Activated B cell treated with CpG ODN at 0.5 μM for 24 hours (primary cell): ENCODE data around the gene DUS2. TPM values are rescaled to one million over a fixed set of nuclear protein-coding genes. Genes with fewer than 3 reads are reported as not detected.
A peak's percentile ranks its signal among the peaks of the same experiment; 100 is the strongest.

Source experiments
- ATAC-seq: fragments of 200-7000 bp; cut with Tn5 transposase; one replicate; pipeline ENCODE4 v1.10.0; 2021; ENCODE audit warnings: low read depth, mild to moderate bottlenecking, moderate library complexity
- CTCF ChIA-PET: fragments of 350-600 bp; sonication (Branson Sonifier 250); formaldehyde crosslinking; loops from one replicate; lab custom pipeline; 2021; ENCODE audit warnings: antibody characterized with exemption; lab: Charles Lee
- POLR2A ChIA-PET: fragments of 350-600 bp; sonication (Branson Sonifier 250); formaldehyde crosslinking; loops from one replicate; lab custom pipeline; 2021; ENCODE audit warnings: antibody characterized with exemption; lab: Charles Lee
- DNase-seq: peaks from one replicate; pipeline ENCODE4 v3.0.0; 2022
- H3K27ac Mint-ChIP-seq: one replicate; pipeline ENCODE4 v1.8.0; 2020; ENCODE audit warnings: mixed read lengths
- H3K27me3 Mint-ChIP-seq: one replicate; pipeline ENCODE4 v1.8.0; 2021; ENCODE audit warnings: mixed read lengths
- H3K36me3 Mint-ChIP-seq: one replicate; pipeline ENCODE4 v1.8.0; 2021; ENCODE audit warnings: low read depth, mixed read lengths
- H3K4me1 Mint-ChIP-seq: one replicate; pipeline ENCODE4 v1.8.0; 2021; ENCODE audit warnings: mixed read lengths
- H3K4me3 Mint-ChIP-seq: one replicate; pipeline ENCODE4 v1.8.0; 2020; ENCODE audit warnings: mild to moderate bottlenecking, mixed read lengths
- H3K9me3 Mint-ChIP-seq: one replicate; pipeline ENCODE4 v1.8.0; 2020; ENCODE audit warnings: mixed read lengths
- intact Hi-C: fragments of 100-400 bp; cut with micrococcal nuclease; formaldehyde crosslinking; loops from one replicate; pipeline ENCODE4 v1.15.1; 2024
- total RNA-seq: library from RNA; stranded (reverse); gene quantifications from 2 replicates; pipeline ENCODE4 v1.2.3, GENCODE V29; 2022
- TF ChIP-seq, protein P1 (sequence below): fragments of 200-600 bp; IDR thresholded peaks from one replicate; pipeline ENCODE4 v1.8.0; 2022; ENCODE audit warnings: antibody characterized with exemption, mild to moderate bottlenecking

Gene DUS2
- total RNA-seq, 1 donor from 2014 or later: 62.0 TPM

DNA sequence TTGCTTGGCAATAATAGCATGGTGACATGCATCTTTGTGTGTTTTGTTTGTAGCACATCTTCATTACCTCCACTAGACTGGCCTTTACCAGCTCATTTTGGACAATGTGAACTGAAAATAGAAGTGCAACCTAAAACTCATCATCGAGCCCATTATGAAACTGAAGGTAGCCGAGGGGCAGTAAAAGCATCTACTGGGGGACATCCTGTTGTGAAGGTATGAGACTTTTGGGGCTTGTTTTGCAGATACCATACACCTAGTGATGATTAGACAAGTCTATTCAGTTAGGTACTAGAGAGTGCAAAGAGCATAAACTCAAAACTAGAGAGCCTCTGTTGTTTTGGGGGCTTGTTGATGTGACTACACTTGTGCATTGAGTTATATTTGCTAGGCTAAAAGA lies 103.3 kb downstream of the DUS2 start:
- CTCF ChIA-PET: interaction anchor here (1.7 kb wide), 1 partner anchor 102 kb away, joined by 3 read pairs; no protein-coding TSS in a partner anchor
- Mint-ChIP-seq H3K9me3 (no peaks in the 10 kb centered on the region), H3K27me3 (no peaks in the 10 kb centered on the region), H3K27ac (peak overlapping the region; percentile 5), H3K36me3 (peaks cover 49% of the 10 kb centered on the region), H3K4me3 (no peak overlapping the region), H3K4me1 (peaks cover 56% of the 10 kb centered on the region)
- intact Hi-C loops: no loop called here
- DNase-seq: no peak
- TF ChIP-seq, protein P1, sequence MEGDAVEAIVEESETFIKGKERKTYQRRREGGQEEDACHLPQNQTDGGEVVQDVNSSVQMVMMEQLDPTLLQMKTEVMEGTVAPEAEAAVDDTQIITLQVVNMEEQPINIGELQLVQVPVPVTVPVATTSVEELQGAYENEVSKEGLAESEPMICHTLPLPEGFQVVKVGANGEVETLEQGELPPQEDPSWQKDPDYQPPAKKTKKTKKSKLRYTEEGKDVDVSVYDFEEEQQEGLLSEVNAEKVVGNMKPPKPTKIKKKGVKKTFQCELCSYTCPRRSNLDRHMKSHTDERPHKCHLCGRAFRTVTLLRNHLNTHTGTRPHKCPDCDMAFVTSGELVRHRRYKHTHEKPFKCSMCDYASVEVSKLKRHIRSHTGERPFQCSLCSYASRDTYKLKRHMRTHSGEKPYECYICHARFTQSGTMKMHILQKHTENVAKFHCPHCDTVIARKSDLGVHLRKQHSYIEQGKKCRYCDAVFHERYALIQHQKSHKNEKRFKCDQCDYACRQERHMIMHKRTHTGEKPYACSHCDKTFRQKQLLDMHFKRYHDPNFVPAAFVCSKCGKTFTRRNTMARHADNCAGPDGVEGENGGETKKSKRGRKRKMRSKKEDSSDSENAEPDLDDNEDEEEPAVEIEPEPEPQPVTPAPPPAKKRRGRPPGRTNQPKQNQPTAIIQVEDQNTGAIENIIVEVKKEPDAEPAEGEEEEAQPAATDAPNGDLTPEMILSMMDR: no peak
- ATAC-seq: no peak
- POLR2A ChIA-PET: no interaction called here

DNA sequence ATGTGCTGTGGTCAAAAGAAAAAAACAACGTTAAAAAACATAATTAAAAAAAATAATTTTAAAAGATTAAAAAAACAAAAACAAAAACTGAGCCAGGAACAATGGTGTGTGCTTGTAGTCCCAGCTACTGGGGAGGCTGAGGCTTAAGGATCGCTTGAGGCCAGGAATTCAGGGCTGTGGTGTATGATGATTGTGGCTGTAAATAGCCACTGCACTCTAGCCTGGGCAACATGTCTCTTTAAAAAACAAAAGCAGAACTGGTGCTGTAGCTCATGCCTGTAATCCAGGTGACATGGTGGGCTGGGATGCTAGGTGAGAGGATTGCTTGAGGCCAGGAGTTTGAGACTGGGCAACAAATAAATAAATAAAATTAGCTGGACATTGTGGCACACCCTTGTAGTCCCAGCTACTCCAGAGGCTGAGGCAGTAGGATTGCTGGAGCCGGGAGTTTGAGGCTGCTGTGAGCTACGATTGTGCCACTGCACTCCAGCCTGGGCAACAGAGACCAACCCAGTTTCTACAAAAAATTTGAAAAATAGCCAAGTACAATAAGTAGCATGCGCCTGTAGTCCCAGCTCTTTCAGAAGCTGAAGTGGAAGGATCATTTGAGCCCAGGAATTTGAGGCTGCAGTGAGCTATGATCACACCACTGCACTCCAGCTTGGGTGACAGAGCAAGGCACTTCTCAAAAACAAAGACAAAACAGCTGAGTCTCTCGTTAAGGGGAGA lies 105.7 kb downstream of the DUS2 start:
- peaks cover 64% of the 10 kb centered on the region for H3K4me1 Mint-ChIP-seq
- H3K27me3 Mint-ChIP-seq: no peaks in the 10 kb centered on the region
- ATAC-seq: no peak
- intact Hi-C loops: no loop called here
- TF ChIP-seq, protein P1: no peak
- no peak overlapping the region for H3K4me3 Mint-ChIP-seq
- H3K36me3 Mint-ChIP-seq: peaks cover 49% of the 10 kb centered on the region
- peak overlapping the region; percentile 56 for H3K27ac Mint-ChIP-seq
- CTCF ChIA-PET: interaction anchor here (0.8 kb wide), 1 partner anchor 9 kb away, joined by 4 read pairs; no protein-coding TSS in a partner anchor
- H3K9me3 Mint-ChIP-seq: no peaks in the 10 kb centered on the region
- POLR2A ChIA-PET: interaction anchor here (1.0 kb wide), 1 partner anchor 9 kb away, joined by 5 read pairs; no protein-coding TSS in a partner anchor
- no peak for DNase-seq

Other genes starting within 250 kb of the DUS2 start
- gene RANBP10, start 216.7 kb upstream of the DUS2 start, total RNA-seq: 25.2 and 30.6 TPM in 2 replicates
- gene TSNAXIP1, start 216.4 kb upstream of the DUS2 start, total RNA-seq: 1.2 and 1.9 TPM in 2 replicates
- gene THAP11, start 181.0 kb upstream of the DUS2 start, total RNA-seq: 24.2 and 24.9 TPM in 2 replicates
- 99.0 and 99.7 TPM in 2 replicates for gene NUTF2, start 176.4 kb upstream of the DUS2 start, total RNA-seq
- gene CENPT, start 175.6 kb upstream of the DUS2 start, total RNA-seq: 50.7 and 54.2 TPM in 2 replicates
- 71.5 TPM in 2 replicates for gene EDC4, start 150.2 kb upstream of the DUS2 start, total RNA-seq
- gene NRN1L, start 138.4 kb upstream of the DUS2 start, total RNA-seq: 0.69 and 1.4 TPM in 2 replicates
- 19.2 and 22.0 TPM in 2 replicates for gene PSKH1, start 130.0 kb upstream of the DUS2 start, total RNA-seq
- 4.1 and 6.2 TPM in 2 replicates for gene CTRL, start 91.4 kb upstream of the DUS2 start, total RNA-seq
- gene PSMB10, start 86.4 kb upstream of the DUS2 start, total RNA-seq: 202 and 232 TPM in 2 replicates
- 15.8 and 17.0 TPM in 2 replicates for gene LCAT, start 79.2 kb upstream of the DUS2 start, total RNA-seq
- gene SLC12A4, start 54.6 kb upstream of the DUS2 start, total RNA-seq: 24.6 and 37.9 TPM in 2 replicates
- 0.29 and 0.38 TPM in 2 replicates for gene DPEP3, start 42.8 kb upstream of the DUS2 start, total RNA-seq
- gene DPEP2, start 23.8 kb upstream of the DUS2 start, total RNA-seq: 10.5 and 13.8 TPM in 2 replicates
- gene DPEP2NB, start 7.4 kb upstream of the DUS2 start, total RNA-seq: not detected in 2 replicates
- 19.2 and 19.7 TPM in 2 replicates for gene DDX28, start 52 bp upstream of the DUS2 start, total RNA-seq
- gene NFATC3, start 62.1 kb downstream of the DUS2 start, total RNA-seq: 64.8 and 72.0 TPM in 2 replicates
- gene ESRP2, start 212.8 kb downstream of the DUS2 start, total RNA-seq: 0.10 and 0.40 TPM in 2 replicates
- 5.7 and 8.6 TPM in 2 replicates for gene PLA2G15, start 222.1 kb downstream of the DUS2 start, total RNA-seq
- 52.5 and 54.1 TPM in 2 replicates for gene SLC7A6, start 241.2 kb downstream of the DUS2 start, total RNA-seq